Omental fat pad (tissue), 4 donors: ENCODE data around the gene HOXD13. TPM values are rescaled to one million over a fixed set of nuclear protein-coding genes. Genes with fewer than 3 reads are reported as not detected.

Experiments
- ATAC-seq: fragments of 150-250 bp; one replicate; pipeline ENCODE4 v1.9.1; 2016; ENCODE audit warnings: mild to moderate bottlenecking, moderate library complexity; ENCODE audit not compliant: low FRiP score
- DNase-seq: peaks from one replicate; pipeline ENCODE4 v3.0.0-alpha.2; 2019; ENCODE audit warnings: low spot score
- CTCF ChIP-seq, 3 donors: fragments of 450-650 bp; IDR thresholded peaks; one replicate each; pipeline ENCODE4 v1.5.1; 2016 to 2017; ENCODE audit warnings: antibody characterized with exemption in 3 of 3, mild to moderate bottlenecking in 3 of 3, moderate library complexity in 2 of 3
- total RNA-seq, 4 donors: library from RNA; depleted of rRNA; stranded (reverse); fragments of >200 nt; gene quantifications; one replicate each; pipeline ENCODE4 v1.1.0, GENCODE V29; 2016

The HOXD13 gene
- total RNA-seq, 4 donors from 2014 or later = not detected

GRCh38 chr2:176104316-176105077 lies 12.0 kb downstream of the HOXD13 start:
- DNase-seq = no peak
- no peak for TF ChIP-seq CTCF (IDR thresholded peaks at IDR 0.05)
- ATAC-seq = no peak

DNA sequence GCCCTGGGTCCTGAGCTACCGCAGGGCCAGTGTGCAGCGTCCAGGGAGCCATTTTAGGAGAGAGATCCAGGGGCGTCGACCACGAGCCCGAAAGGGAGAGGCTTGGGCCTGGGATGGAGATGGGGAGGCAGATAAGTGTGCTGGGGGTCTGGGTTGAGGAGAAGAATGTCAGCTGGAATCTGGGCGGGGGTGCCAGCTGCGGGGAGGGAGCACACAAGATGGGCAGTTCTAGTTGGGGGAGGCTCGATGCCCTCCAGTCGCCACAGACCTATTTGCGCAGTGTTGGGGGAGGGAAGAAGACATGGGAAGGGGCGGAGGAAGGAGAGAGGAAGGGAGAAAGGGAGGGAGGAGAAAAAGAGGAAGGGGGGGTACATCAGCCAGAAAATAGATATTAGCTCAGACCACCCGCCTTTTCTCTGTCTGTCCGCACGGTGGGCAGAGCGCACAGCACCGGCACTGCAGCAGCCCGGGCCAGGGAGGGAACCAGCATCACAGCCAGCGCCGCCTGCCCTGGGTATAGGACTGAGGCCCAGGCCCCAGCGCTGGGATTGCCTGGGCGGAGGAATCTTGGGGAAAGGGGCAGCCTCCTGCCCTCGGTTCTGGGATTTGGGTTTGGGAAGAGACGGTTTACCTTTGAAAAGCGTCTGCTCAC lies 12.7 kb downstream of the HOXD13 start:
- DNase-seq (no peak), ATAC-seq (no peak)
- no peak for TF ChIP-seq CTCF (IDR thresholded peaks at IDR 0.05)

- TF ChIP-seq CTCF (IDR thresholded peaks at IDR 0.05) = no peak
- no peak for ATAC-seq
- DNase-seq = no peak
Observed at GRCh38 chr2:176105730-176106580, 13.4 kb downstream of the HOXD13 start.

GRCh38 chr2:176106581-176107539 lies 14.3 kb downstream of the HOXD13 start, which contains the start of gene HOXD11:
TSS of gene HOXD11 (plus strand) at chr2:176107280. CDS start at chr2:176107356, 76 bp downstream.
- no peak for TF ChIP-seq CTCF (IDR thresholded peaks at IDR 0.05)
- peak; percentile 74 for ATAC-seq
- DNase-seq = no peak

GRCh38 chr2:176107731-176108181 lies 15.2 kb downstream of the HOXD13 start:
- TF ChIP-seq CTCF (IDR thresholded peaks at IDR 0.05) = no peak
- DNase-seq (no peak), ATAC-seq (no peak)
